Astrocyte (in vitro differentiated cells and primary cell): ENCODE data around the gene C15orf62. TPM values are rescaled to one million over a fixed set of nuclear protein-coding genes. Genes with fewer than 3 reads are reported as not detected.

Experiments used
- DNase-seq: peaks from one replicate; pipeline ENCODE4 v3.0.0-alpha.2; 2010; ENCODE audit warnings: low read depth
- FAIRE-seq: peaks from 2 replicates; lab custom pipeline; 2011; peaks lifted over from hg19 to GRCh38; lab: Jason Lieb, UNC
- H2AFZ ChIP-seq: 2 replicates; pipeline ENCODE4 v1.6.0; 2012; ENCODE audit warnings: low read depth, low read length, inconsistent platforms
- H3K27ac ChIP-seq: 2 replicates; pipeline ENCODE4 v1.5.1; 2011; ENCODE audit warnings: low read depth, low read length, inconsistent platforms
- H3K27me3 ChIP-seq: 2 replicates; pipeline ENCODE4 v1.6.0; 2011; ENCODE audit warnings: low read length, inconsistent platforms; ENCODE audit not compliant: insufficient read depth
- H3K36me3 ChIP-seq: 2 replicates; pipeline ENCODE4 v1.5.1; 2011; ENCODE audit warnings: low read length, inconsistent platforms; ENCODE audit not compliant: insufficient read depth
- H3K4me1 ChIP-seq: 2 replicates; pipeline ENCODE4 v1.5.1; 2011; ENCODE audit warnings: low read length, inconsistent platforms; ENCODE audit not compliant: insufficient read depth
- H3K4me2 ChIP-seq: 2 replicates; pipeline ENCODE4 v1.6.0; 2012; ENCODE audit warnings: low read length, inconsistent platforms
- H3K4me3 ChIP-seq: 2 replicates; pipeline ENCODE4 v1.5.1; 2011; ENCODE audit warnings: low read depth, mild to moderate bottlenecking, low read length, inconsistent platforms; ENCODE audit not compliant: insufficient read depth
- H3K79me2 ChIP-seq: 2 replicates; pipeline ENCODE4 v1.6.0; 2012; ENCODE audit warnings: mild to moderate bottlenecking, low read length, inconsistent platforms; ENCODE audit not compliant: insufficient read depth
- H3K9ac ChIP-seq: 2 replicates; pipeline ENCODE4 v1.6.0; 2012; ENCODE audit warnings: mild to moderate bottlenecking, low read length, inconsistent platforms
- H3K9me3 ChIP-seq: 2 replicates; pipeline ENCODE4 v1.5.1; 2012; ENCODE audit warnings: low read depth, mild to moderate bottlenecking, low read length, inconsistent platforms; ENCODE audit not compliant: insufficient read depth
- H4K20me1 ChIP-seq: 2 replicates; pipeline ENCODE4 v1.6.0; 2012; ENCODE audit warnings: low read length, inconsistent platforms; ENCODE audit not compliant: insufficient read depth
- H3K27ac Mint-ChIP-seq: one replicate; pipeline ENCODE4 v1.8.0; 2021; ENCODE audit warnings: mild to moderate bottlenecking, mixed read lengths; ENCODE audit not compliant: unreplicated experiment
- H3K27me3 Mint-ChIP-seq: one replicate; pipeline ENCODE4 v1.8.0; 2021; ENCODE audit warnings: low read depth, mixed read lengths; ENCODE audit not compliant: unreplicated experiment
- H3K36me3 Mint-ChIP-seq: one replicate; pipeline ENCODE4 v1.8.0; 2021; ENCODE audit warnings: low read depth, mixed read lengths; ENCODE audit not compliant: unreplicated experiment
- H3K4me1 Mint-ChIP-seq: one replicate; pipeline ENCODE4 v1.8.0; 2021; ENCODE audit warnings: low read depth, mixed read lengths; ENCODE audit not compliant: unreplicated experiment
- H3K4me3 Mint-ChIP-seq: one replicate; pipeline ENCODE4 v1.8.0; 2021; ENCODE audit warnings: mild to moderate bottlenecking, moderate library complexity, mixed read lengths; ENCODE audit not compliant: unreplicated experiment
- H3K9me3 Mint-ChIP-seq: one replicate; pipeline ENCODE4 v1.8.0; 2021; ENCODE audit warnings: mild to moderate bottlenecking, mixed read lengths; ENCODE audit not compliant: unreplicated experiment
- CTCF ChIP-seq: IDR thresholded peaks from 2 replicates; pipeline ENCODE4 v1.5.1; 2011; ENCODE audit warnings: low read depth, mild to moderate bottlenecking, inconsistent platforms, low read length, moderate library complexity; ENCODE audit not compliant: insufficient read depth
- EZH2 ChIP-seq: IDR thresholded peaks from 2 replicates; pipeline ENCODE4 v1.6.1; 2012; ENCODE audit warnings: mild to moderate bottlenecking, low read length, inconsistent platforms; ENCODE audit not compliant: insufficient read depth
- total RNA-seq: library from RNA; stranded (reverse); gene quantifications from 2 replicates; pipeline ENCODE4 v1.2.1, GENCODE V29; 2021

Gene C15orf62
- total RNA-seq, 1 donor from 2014 or later = not detected

- no peak overlapping the region for H3K4me3 Mint-ChIP-seq
- no peak overlapping the region for H3K9ac ChIP-seq
- no peak overlapping the region for H3K27ac Mint-ChIP-seq
- no peak overlapping the region for H3K4me2 ChIP-seq
- H3K9me3 Mint-ChIP-seq = no peaks in the 10 kb centered on the region
- no peak overlapping the region for H3K27ac ChIP-seq
- H3K36me3 Mint-ChIP-seq = no peaks in the 10 kb centered on the region
- H3K27me3 ChIP-seq = no peaks in the 10 kb centered on the region
- TF ChIP-seq EZH2 (no peak), CTCF (no peak)
- H3K36me3 ChIP-seq = no peaks in the 10 kb centered on the region
- no peaks in the 10 kb centered on the region for H4K20me1 ChIP-seq
- H2AFZ ChIP-seq = no peak overlapping the region
- FAIRE-seq = no peak
- H3K4me3 ChIP-seq = no peak overlapping the region
- no peak for DNase-seq
- H3K4me1 Mint-ChIP-seq = peaks cover 5% of the 10 kb centered on the region
- no peaks in the 10 kb centered on the region for H3K27me3 Mint-ChIP-seq
- no peaks in the 10 kb centered on the region for H3K9me3 ChIP-seq
- no peaks in the 10 kb centered on the region for H3K79me2 ChIP-seq
- no peaks in the 10 kb centered on the region for H3K4me1 ChIP-seq
Observed at GRCh38 chr15:40821195-40821594, 51.4 kb downstream of the C15orf62 start.

Other genes with a start within 250 kb of the C15orf62 start
- 24.3 and 31.4 TPM in 2 replicates for gene CCDC32, start 204.9 kb upstream of the C15orf62 start, total RNA-seq
- 10.9 and 12.2 TPM in 2 replicates for gene RPUSD2, start 200.7 kb upstream of the C15orf62 start, total RNA-seq
- 2.0 and 3.3 TPM in 2 replicates for gene KNL1, start 175.7 kb upstream of the C15orf62 start, total RNA-seq
- gene RAD51, start 74.8 kb upstream of the C15orf62 start, total RNA-seq = 3.6 and 5.6 TPM in 2 replicates
- 32.0 and 32.6 TPM in 2 replicates for gene RMDN3, start 14.7 kb upstream of the C15orf62 start, total RNA-seq
- 6.4 and 7.3 TPM in 2 replicates for gene GCHFR, start 5.9 kb upstream of the C15orf62 start, total RNA-seq
- gene ZFYVE19, start 37.1 kb downstream of the C15orf62 start, total RNA-seq = 13.0 and 13.2 TPM in 2 replicates
- gene DNAJC17, start 37.5 kb downstream of the C15orf62 start, total RNA-seq = 21.0 and 27.2 TPM in 2 replicates
- gene PPP1R14D, start 58.7 kb downstream of the C15orf62 start, total RNA-seq = not detected in 2 replicates
- 30.1 and 40.3 TPM in 2 replicates for gene SPINT1, start 74.1 kb downstream of the C15orf62 start, total RNA-seq
- 0.43 and 0.61 TPM in 2 replicates for gene RHOV, start 104.3 kb downstream of the C15orf62 start, total RNA-seq
- gene VPS18, start 124.5 kb downstream of the C15orf62 start, total RNA-seq = 35.8 and 37.6 TPM in 2 replicates
- 0.09 and 0.29 TPM in 2 replicates for gene DLL4, start 159.4 kb downstream of the C15orf62 start, total RNA-seq
- gene CHAC1, start 183.5 kb downstream of the C15orf62 start, total RNA-seq = 55.9 and 70.8 TPM in 2 replicates